Body of pancreas (tissue), 4 donors: ENCODE results near the gene RPS4Y1. TPM values are rescaled to one million over a fixed set of nuclear protein-coding genes. Genes with fewer than 3 reads are reported as not detected.

ENCODE experiments used
- ATAC-seq: fragments of 150-250 bp; one replicate; pipeline ENCODE4 v1.9.1; 2016
- DNase-seq, 4 donors: peaks; one replicate each; pipeline ENCODE4 v3.0.0-alpha.2; 2019
- H3K27ac ChIP-seq, 4 donors: fragments of 200-600 bp; sonication (generic); 1 replicate in 3 of 4; 2 replicates in 1 of 4; pipeline versions ENCODE4 v1.5.1 to v1.6.1; 2016 to 2019; ENCODE audit warnings: mild to moderate bottlenecking in 1 of 4, mixed read lengths in 1 of 4, moderate library complexity in 1 of 4
- H3K27me3 ChIP-seq, 2 donors: fragments of 200-600 bp; sonication (generic); one replicate each; pipeline ENCODE4 v1.6.0; 2016; ENCODE audit warnings: mild to moderate bottlenecking in 1 of 2
- H3K36me3 ChIP-seq, 2 donors: fragments of 200-600 bp; sonication (generic); replicated peaks in 1 of 2; 2 replicates each; pipeline ENCODE4 v1.5.1; 2016; ENCODE audit warnings: low read depth in 2 of 2; ENCODE audit not compliant: insufficient read depth in 1 of 2
- H3K4me1 ChIP-seq: fragments of 200-600 bp; sonication (generic); one replicate; pipeline ENCODE4 v1.6.0; 2016
- H3K4me3 ChIP-seq, 2 donors: fragments of 200-600 bp; sonication (generic); 1 replicate in 1 of 2; 2 replicates in 1 of 2; pipeline ENCODE4 v1.5.1; 2016 to 2019
- H3K9me3 ChIP-seq, 3 donors: fragments of 200-600 bp; sonication (generic); 1 replicate in 2 of 3; 2 replicates in 1 of 3; pipeline ENCODE4 v1.5.1; 2016
- CTCF ChIP-seq, 7 experiments: fragments of 450-650 bp in 4 of 7; fragments of 200-600 bp in 3 of 7; sonication (generic) in 3 of 7; IDR thresholded peaks; one replicate each; pipeline ENCODE4 v1.5.1; 2016 to 2019; ENCODE audit warnings: antibody characterized with exemption in 7 of 7
- POLR2A ChIP-seq, 3 donors: fragments of 450-650 bp; IDR thresholded peaks; one replicate each; pipeline ENCODE4 v1.6.1; 2016; ENCODE audit warnings: antibody characterized with exemption in 3 of 3, mild to moderate bottlenecking in 2 of 3
- intact Hi-C: fragments of 100-400 bp; cut with DNase I; formaldehyde crosslinking; loops from one replicate; pipeline ENCODE4 v1.15.1; 2023
- small RNA-seq: library from RNA; depleted of rRNA; stranded (forward); fragments of <200 nt; gene quantifications from one replicate; pipeline ENCODE3, GENCODE V24; 2016
- total RNA-seq, 2 donors: library from RNA; depleted of rRNA; stranded (reverse); fragments of >200 nt; gene quantifications; one replicate each; pipeline ENCODE4 v1.1.0, GENCODE V29; 2016

RPS4Y1 gene
- total RNA-seq, 2 donors from 2014 or later = not detected

GRCh38 chrY:2913066-2913815 is 71.8 kb downstream of the RPS4Y1 start:
- no peaks in the 10 kb centered on the region for H3K9me3 ChIP-seq
- TF ChIP-seq POLR2A (IDR thresholded peaks at IDR 0.05) (no peak), CTCF (IDR thresholded peaks at IDR 0.05) (peak in 2 of 7 experiments; percentile 17 to 25)
- H3K36me3 ChIP-seq = no peaks in the 10 kb centered on the region
- DNase-seq = peak in 1 of 4 donors; percentile 10
- H3K27me3 ChIP-seq = no peaks in the 10 kb centered on the region
- H3K27ac ChIP-seq = no peak overlapping the region
- intact Hi-C loops = no loop called here
- no peak for ATAC-seq
- H3K4me1 ChIP-seq = no peaks in the 10 kb centered on the region
- H3K4me3 ChIP-seq = no peak overlapping the region

Small RNA genes lying within 50 kb of the gene (small RNA-seq; reads per million reads assigned to genes)
- not detected for gene TOMM22P2

Other genes with a start within 250 kb of the RPS4Y1 start
- not detected for gene SRY, start 53.9 kb upstream of the RPS4Y1 start, total RNA-seq
- gene ZFY, start 93.8 kb downstream of the RPS4Y1 start, total RNA-seq = not detected